ENCODE measurements around the gene KDR.

- TF ChIP-seq, protein P1, sequence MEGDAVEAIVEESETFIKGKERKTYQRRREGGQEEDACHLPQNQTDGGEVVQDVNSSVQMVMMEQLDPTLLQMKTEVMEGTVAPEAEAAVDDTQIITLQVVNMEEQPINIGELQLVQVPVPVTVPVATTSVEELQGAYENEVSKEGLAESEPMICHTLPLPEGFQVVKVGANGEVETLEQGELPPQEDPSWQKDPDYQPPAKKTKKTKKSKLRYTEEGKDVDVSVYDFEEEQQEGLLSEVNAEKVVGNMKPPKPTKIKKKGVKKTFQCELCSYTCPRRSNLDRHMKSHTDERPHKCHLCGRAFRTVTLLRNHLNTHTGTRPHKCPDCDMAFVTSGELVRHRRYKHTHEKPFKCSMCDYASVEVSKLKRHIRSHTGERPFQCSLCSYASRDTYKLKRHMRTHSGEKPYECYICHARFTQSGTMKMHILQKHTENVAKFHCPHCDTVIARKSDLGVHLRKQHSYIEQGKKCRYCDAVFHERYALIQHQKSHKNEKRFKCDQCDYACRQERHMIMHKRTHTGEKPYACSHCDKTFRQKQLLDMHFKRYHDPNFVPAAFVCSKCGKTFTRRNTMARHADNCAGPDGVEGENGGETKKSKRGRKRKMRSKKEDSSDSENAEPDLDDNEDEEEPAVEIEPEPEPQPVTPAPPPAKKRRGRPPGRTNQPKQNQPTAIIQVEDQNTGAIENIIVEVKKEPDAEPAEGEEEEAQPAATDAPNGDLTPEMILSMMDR (IDR thresholded peaks at IDR 0.05 in 2 of 3, conservative IDR thresholded peaks at IDR 0.05 in 1 of 3; ENCODE audit: borderline replicate concordance in 1 of 3, insufficient read depth in 1 of 3, low read depth in 2 of 3, low read length in 2 of 3): no peak
- TF ChIP-seq JUND (IDR thresholded peaks at IDR 0.05): no peak
- no peak for TF ChIP-seq MAX (IDR thresholded peaks at IDR 0.05)
- no peak for TF ChIP-seq SRF (IDR thresholded peaks at IDR 0.05; ENCODE audit: low read depth)
Observed at GRCh38 chr4:55118397-55118796, 7.0 kb downstream of the KDR start.

Measured in HCT116 (cell line).